ENCODE measurements around the gene WDFY2. TPM values are rescaled to one million over a fixed set of nuclear protein-coding genes. Genes with fewer than 3 reads are reported as not detected.

Gene WDFY2
- total RNA-seq, 1 experiment from 2014 or later = 45.5 TPM

DNA sequence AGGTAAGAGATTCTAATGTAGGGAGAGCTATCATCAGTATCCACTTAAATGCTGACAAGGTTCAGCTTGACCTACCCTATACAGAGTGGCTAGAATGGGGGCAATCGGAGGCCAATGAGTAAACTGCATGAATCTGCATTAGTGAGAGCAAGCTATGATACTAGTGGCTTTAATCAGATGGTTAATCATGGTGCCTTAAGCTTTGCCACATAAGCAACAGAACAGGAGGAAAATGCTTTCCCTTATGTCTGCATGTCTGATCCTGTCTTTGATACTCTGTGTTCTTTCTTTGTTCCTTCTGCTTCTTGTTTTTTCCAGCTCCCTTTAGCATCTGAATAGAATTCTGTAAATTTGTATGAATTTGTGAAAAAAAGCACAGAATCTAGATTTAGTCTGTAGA is 91.1 kb downstream of the WDFY2 start:
- no peak for TF ChIP-seq CTCF (conservative IDR thresholded peaks at IDR 0.05; ENCODE audit: low read depth, low read length)
- no peak for TF ChIP-seq EZH2 (IDR thresholded peaks at IDR 0.05; ENCODE audit: borderline replicate concordance, low read depth, low read length, poor library complexity, severe bottlenecking)
- no peak overlapping the region for H3K27ac ChIP-seq (ENCODE audit: low read depth, low read length, poor library complexity, severe bottlenecking)
- ChIA-PET CTCF (no interaction called here), POLR2A (ENCODE audit: low non-redundant PET) (no interaction called here)
- no TSS peak for BruUV-seq (replicated peaks)
- no peak for DNase-seq (ENCODE audit: low spot score)
- H3K4me1 ChIP-seq (ENCODE audit: insufficient read depth, low read length, poor library complexity, severe bottlenecking) = peaks cover 26% of the 10 kb centered on the region
- no peaks in the 10 kb centered on the region for H3K9me3 ChIP-seq (ENCODE audit: low read depth, low read length, poor library complexity, severe bottlenecking)
- H3K36me3 ChIP-seq (ENCODE audit: insufficient read depth, low read length, poor library complexity, severe bottlenecking) = no peaks in the 10 kb centered on the region
- no peaks in the 10 kb centered on the region for H3K27me3 ChIP-seq (replicated peaks; ENCODE audit: insufficient read depth, low read depth, low read length, poor library complexity)
- intact Hi-C loops (cut with micrococcal nuclease; ENCODE audit: unreplicated experiment) = no loop called here
- H3K4me3 ChIP-seq (ENCODE audit: low read depth, low read length, poor library complexity, severe bottlenecking) = no peak overlapping the region

DNA sequence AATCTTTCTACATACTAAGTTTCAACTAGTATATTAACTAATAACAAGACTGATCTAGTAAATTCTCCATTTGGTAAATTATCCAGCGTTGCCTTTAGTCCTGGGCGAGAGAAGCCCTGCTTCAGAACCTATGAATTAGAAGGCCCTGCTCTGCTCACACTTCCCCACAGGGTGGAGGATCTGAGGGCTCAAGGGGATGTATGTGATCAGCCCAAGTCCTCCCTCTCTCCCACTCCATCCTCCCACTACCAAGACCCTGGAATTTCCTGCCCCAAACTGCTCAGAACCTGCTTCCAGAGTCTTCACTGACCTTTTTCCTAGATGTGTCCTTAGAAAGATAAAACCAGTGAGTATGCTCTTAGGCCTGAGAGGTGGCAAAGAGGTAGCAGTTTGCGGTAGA is 91.6 kb downstream of the WDFY2 start:
- no peak for DNase-seq (ENCODE audit: low spot score)
- Histone ChIP-seq H3K27me3 (replicated peaks; ENCODE audit: insufficient read depth, low read depth, low read length, poor library complexity) (no peaks in the 10 kb centered on the region), H3K9me3 (ENCODE audit: low read depth, low read length, poor library complexity, severe bottlenecking) (no peaks in the 10 kb centered on the region), H3K4me1 (ENCODE audit: insufficient read depth, low read length, poor library complexity, severe bottlenecking) (peaks cover 31% of the 10 kb centered on the region), H3K36me3 (ENCODE audit: insufficient read depth, low read length, poor library complexity, severe bottlenecking) (no peaks in the 10 kb centered on the region), H3K27ac (ENCODE audit: low read depth, low read length, poor library complexity, severe bottlenecking) (no peak overlapping the region), H3K4me3 (ENCODE audit: low read depth, low read length, poor library complexity, severe bottlenecking) (no peak overlapping the region)
- intact Hi-C loops (cut with micrococcal nuclease; ENCODE audit: unreplicated experiment) = no loop called here
- CTCF ChIA-PET = no interaction called here
- no peak for TF ChIP-seq EZH2 (IDR thresholded peaks at IDR 0.05; ENCODE audit: borderline replicate concordance, low read depth, low read length, poor library complexity, severe bottlenecking)
- no peak for TF ChIP-seq CTCF (conservative IDR thresholded peaks at IDR 0.05; ENCODE audit: low read depth, low read length)
- BruUV-seq (replicated peaks) = no TSS peak
- POLR2A ChIA-PET (ENCODE audit: low non-redundant PET) = no interaction called here

DNA sequence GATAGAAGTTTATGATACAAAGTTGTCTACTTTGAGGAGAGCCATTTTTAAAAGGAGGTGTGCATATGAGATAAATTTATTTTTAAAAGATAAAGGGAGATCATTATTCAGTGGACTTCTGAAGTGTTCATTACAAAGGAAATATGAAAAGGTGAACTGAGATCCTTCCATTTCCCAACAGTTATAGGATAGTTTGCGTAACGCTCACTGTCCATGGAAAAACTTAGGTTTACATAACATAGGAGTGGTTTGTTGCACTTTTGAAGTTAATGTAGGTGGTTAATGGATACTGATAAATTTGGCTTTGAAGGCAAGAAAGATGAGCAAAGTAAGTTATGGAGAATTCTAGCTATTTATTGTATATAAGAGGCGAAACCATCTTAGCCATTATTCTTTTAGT is 92.5 kb downstream of the WDFY2 start:
- Histone ChIP-seq H3K9me3 (ENCODE audit: low read depth, low read length, poor library complexity, severe bottlenecking) (no peaks in the 10 kb centered on the region), H3K27me3 (replicated peaks; ENCODE audit: insufficient read depth, low read depth, low read length, poor library complexity) (no peaks in the 10 kb centered on the region), H3K4me1 (ENCODE audit: insufficient read depth, low read length, poor library complexity, severe bottlenecking) (peaks cover 36% of the 10 kb centered on the region), H3K27ac (ENCODE audit: low read depth, low read length, poor library complexity, severe bottlenecking) (no peak overlapping the region), H3K36me3 (ENCODE audit: insufficient read depth, low read length, poor library complexity, severe bottlenecking) (no peaks in the 10 kb centered on the region), H3K4me3 (ENCODE audit: low read depth, low read length, poor library complexity, severe bottlenecking) (no peak overlapping the region)
- BruUV-seq (replicated peaks) = no TSS peak
- DNase-seq (ENCODE audit: low spot score) = no peak
- TF ChIP-seq EZH2 (IDR thresholded peaks at IDR 0.05; ENCODE audit: borderline replicate concordance, low read depth, low read length, poor library complexity, severe bottlenecking) = no peak
- TF ChIP-seq CTCF (conservative IDR thresholded peaks at IDR 0.05; ENCODE audit: low read depth, low read length) = no peak
- POLR2A ChIA-PET (ENCODE audit: low non-redundant PET) = no interaction called here
- intact Hi-C loops (cut with micrococcal nuclease; ENCODE audit: unreplicated experiment) = no loop called here
- CTCF ChIA-PET = no interaction called here
